EL (cell line): Measurements from ENCODE around the gene ZBTB7A.

Source experiments
- DNase-seq: peaks from one replicate; pipeline ENCODE4 v3.0.0-alpha.2; 2016

ZBTB7A gene

GRCh38 chr19:4034048-4035017, 32.4 kb downstream of the ZBTB7A start:
- no peak for DNase-seq

- no peak for DNase-seq
Measured at GRCh38 chr19:4033028-4033956, 33.4 kb downstream of the ZBTB7A start.

- no peak for DNase-seq
Measured at GRCh38 chr19:4032436-4032835, 34.3 kb downstream of the ZBTB7A start.

- DNase-seq, result no peak
Measured at GRCh38 chr19:4031420-4031819, 35.3 kb downstream of the ZBTB7A start.

- DNase-seq, result no peak
Measured at GRCh38 chr19:4030981-4031380, 35.7 kb downstream of the ZBTB7A start.

GRCh38 chr19:4030552-4030951, 36.1 kb downstream of the ZBTB7A start:
- DNase-seq, result no peak

- DNase-seq, result no peak
Measured at GRCh38 chr19:4029247-4029614, 37.5 kb downstream of the ZBTB7A start.

GRCh38 chr19:4028334-4029246, 38.1 kb downstream of the ZBTB7A start:
- no peak for DNase-seq

GRCh38 chr19:4027146-4027545, 39.6 kb downstream of the ZBTB7A start:
- DNase-seq, result no peak

GRCh38 chr19:4025317-4025716, 41.4 kb downstream of the ZBTB7A start:
- DNase-seq, result no peak

- no peak for DNase-seq
Measured at GRCh38 chr19:4023600-4024398, 42.9 kb downstream of the ZBTB7A start.

GRCh38 chr19:4019578-4019977, 47.1 kb downstream of the ZBTB7A start:
- no peak for DNase-seq

GRCh38 chr19:4018775-4019504, 47.8 kb downstream of the ZBTB7A start:
- DNase-seq, result no peak

GRCh38 chr19:4018140-4018613, 48.5 kb downstream of the ZBTB7A start:
- no peak for DNase-seq

- DNase-seq, result no peak
Measured at GRCh38 chr19:4016903-4017638, 49.6 kb downstream of the ZBTB7A start.

GRCh38 chr19:4016486-4016885, 50.2 kb downstream of the ZBTB7A start:
- DNase-seq, result no peak

- no peak for DNase-seq
Measured at GRCh38 chr19:4015705-4016402, 50.8 kb downstream of the ZBTB7A start.

GRCh38 chr19:4014541-4015491, 51.9 kb downstream of the ZBTB7A start:
- DNase-seq, result no peak
